Activated CD8-positive, alpha-beta T cell treated with anti-CD3 and anti-CD28 coated beads for 36 hours (primary cell): ENCODE data around the gene EXD2. TPM values are rescaled to one million over a fixed set of nuclear protein-coding genes. Genes with fewer than 3 reads are reported as not detected.

Experiments
- ATAC-seq: fragments of 200-7000 bp; cut with Tn5 transposase; one replicate; pipeline ENCODE4 v1.10.0; 2021; ENCODE audit warnings: mild to moderate bottlenecking, moderate library complexity
- CTCF ChIA-PET: fragments of 350-600 bp; sonication (Branson Sonifier 250); formaldehyde crosslinking; loops from one replicate; lab custom pipeline; 2021; ENCODE audit warnings: antibody characterized with exemption; lab: Charles Lee
- POLR2A ChIA-PET: fragments of 350-600 bp; sonication (Branson Sonifier 250); formaldehyde crosslinking; loops from one replicate; lab custom pipeline; 2021; ENCODE audit warnings: antibody characterized with exemption; lab: Charles Lee
- DNase-seq: peaks from one replicate; pipeline ENCODE4 v3.0.0-alpha.2; 2020
- H3K27ac Mint-ChIP-seq: one replicate; pipeline ENCODE4 v1.8.0; 2021; ENCODE audit warnings: mild to moderate bottlenecking, mixed read lengths
- H3K27me3 Mint-ChIP-seq: one replicate; pipeline ENCODE4 v1.8.0; 2021; ENCODE audit warnings: mixed read lengths
- H3K36me3 Mint-ChIP-seq: one replicate; pipeline ENCODE4 v1.8.0; 2021; ENCODE audit warnings: low read depth, mixed read lengths
- H3K4me1 Mint-ChIP-seq: one replicate; pipeline ENCODE4 v1.8.0; 2021; ENCODE audit warnings: low read depth, mixed read lengths
- H3K4me3 Mint-ChIP-seq: one replicate; pipeline ENCODE4 v1.8.0; 2021; ENCODE audit warnings: mild to moderate bottlenecking, moderate library complexity, mixed read lengths
- H3K9me3 Mint-ChIP-seq: one replicate; pipeline ENCODE4 v1.8.0; 2021; ENCODE audit warnings: mixed read lengths
- CTCF ChIP-seq: fragments of 200-600 bp; IDR thresholded peaks from one replicate; pipeline ENCODE4 v1.8.0; 2022; ENCODE audit warnings: antibody characterized with exemption, mild to moderate bottlenecking
- intact Hi-C: fragments of 100-400 bp; cut with micrococcal nuclease; formaldehyde crosslinking; loops from one replicate; pipeline ENCODE4 v1.10.0; 2022
- total RNA-seq, 2 experiments: library from RNA; stranded (reverse); gene quantifications; one replicate each; pipeline ENCODE4 v1.2.3, GENCODE V29; 2021

EXD2 gene
- total RNA-seq, 2 experiments from 2014 or later = 9.4 to 10.7 TPM

DNA sequence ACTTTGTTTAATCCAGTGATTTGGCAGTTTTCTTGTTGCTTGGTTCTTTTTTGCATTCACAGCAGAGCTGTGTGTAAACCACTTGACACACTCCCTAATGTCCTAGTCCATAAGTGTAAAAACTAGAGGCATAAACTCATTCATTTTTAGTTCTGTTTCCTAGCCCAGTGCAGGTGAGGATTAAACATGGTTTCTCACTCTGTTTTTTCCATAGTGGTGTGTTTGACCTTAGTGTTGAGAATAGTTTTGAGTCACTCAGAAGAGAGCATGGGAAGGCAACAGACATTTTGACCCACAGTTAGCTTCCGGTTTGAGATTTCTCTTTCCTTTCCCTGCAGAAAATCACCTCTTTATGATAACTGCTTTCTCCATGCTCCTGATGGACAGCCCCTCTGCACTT is 44.4 kb downstream of the EXD2 start:
- peaks cover 6% of the 10 kb centered on the region for H3K4me1 Mint-ChIP-seq
- H3K27me3 Mint-ChIP-seq = no peaks in the 10 kb centered on the region
- POLR2A ChIA-PET = interaction anchor here (1.3 kb wide), 1 partner anchor 107 kb away, joined by 3 read pairs; no protein-coding TSS in a partner anchor
- DNase-seq (no peak), ATAC-seq (peak; percentile 37)
- no peak overlapping the region for H3K27ac Mint-ChIP-seq
- no peak for TF ChIP-seq CTCF
- no peak overlapping the region for H3K4me3 Mint-ChIP-seq
- CTCF ChIA-PET = interaction anchor here (1.4 to 2.3 kb wide), 2 partner anchors 82 to 106 kb away, joined by 3 to 5 read pairs; no protein-coding TSS in a partner anchor
- peaks cover 12% of the 10 kb centered on the region for H3K36me3 Mint-ChIP-seq
- no peaks in the 10 kb centered on the region for H3K9me3 Mint-ChIP-seq
- intact Hi-C loops = no loop called here

- DNase-seq = no peak
- H3K9me3 Mint-ChIP-seq = no peaks in the 10 kb centered on the region
- H3K36me3 Mint-ChIP-seq = peaks cover 11% of the 10 kb centered on the region
- ChIA-PET CTCF (interaction anchor here (1.6 kb wide), 1 partner anchor 223 kb away, joined by 5 read pairs; no protein-coding TSS in a partner anchor), POLR2A (no interaction called here)
- H3K27me3 Mint-ChIP-seq = no peaks in the 10 kb centered on the region
- ATAC-seq = no peak
- no peak for TF ChIP-seq CTCF
- H3K27ac Mint-ChIP-seq = no peak overlapping the region
- peaks cover 6% of the 10 kb centered on the region for H3K4me1 Mint-ChIP-seq
- H3K4me3 Mint-ChIP-seq = no peak overlapping the region
- intact Hi-C loops = no loop called here
Measured at GRCh38 chr14:69237142-69237541, 45.8 kb downstream of the EXD2 start.

DNA sequence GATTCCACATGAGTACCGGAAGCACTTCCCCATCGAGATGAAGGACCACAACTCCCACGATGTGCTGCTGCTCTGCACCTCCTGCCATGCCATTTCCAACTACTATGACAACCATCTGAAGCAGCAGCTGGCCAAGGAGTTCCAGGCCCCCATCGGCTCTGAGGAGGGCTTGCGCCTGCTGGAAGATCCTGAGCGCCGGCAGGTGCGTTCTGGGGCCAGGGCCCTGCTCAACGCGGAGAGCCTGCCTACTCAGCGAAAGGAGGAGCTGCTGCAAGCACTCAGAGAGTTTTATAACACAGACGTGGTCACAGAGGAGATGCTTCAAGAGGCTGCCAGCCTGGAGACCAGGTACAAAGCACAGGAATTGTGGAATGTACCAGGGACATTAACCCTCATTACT is 46.3 kb downstream of the EXD2 start:
- ATAC-seq (no peak), DNase-seq (no peak)
- no peak overlapping the region for H3K4me3 Mint-ChIP-seq
- H3K27me3 Mint-ChIP-seq = no peaks in the 10 kb centered on the region
- POLR2A ChIA-PET = no interaction called here
- CTCF ChIA-PET = interaction anchor here (1.6 kb wide), 1 partner anchor 222 kb away, joined by 5 read pairs; no protein-coding TSS in a partner anchor
- no peaks in the 10 kb centered on the region for H3K9me3 Mint-ChIP-seq
- H3K27ac Mint-ChIP-seq = no peak overlapping the region
- peaks cover 9% of the 10 kb centered on the region for H3K36me3 Mint-ChIP-seq
- intact Hi-C loops = no loop called here
- no peak for TF ChIP-seq CTCF
- H3K4me1 Mint-ChIP-seq = peaks cover 6% of the 10 kb centered on the region

DNA sequence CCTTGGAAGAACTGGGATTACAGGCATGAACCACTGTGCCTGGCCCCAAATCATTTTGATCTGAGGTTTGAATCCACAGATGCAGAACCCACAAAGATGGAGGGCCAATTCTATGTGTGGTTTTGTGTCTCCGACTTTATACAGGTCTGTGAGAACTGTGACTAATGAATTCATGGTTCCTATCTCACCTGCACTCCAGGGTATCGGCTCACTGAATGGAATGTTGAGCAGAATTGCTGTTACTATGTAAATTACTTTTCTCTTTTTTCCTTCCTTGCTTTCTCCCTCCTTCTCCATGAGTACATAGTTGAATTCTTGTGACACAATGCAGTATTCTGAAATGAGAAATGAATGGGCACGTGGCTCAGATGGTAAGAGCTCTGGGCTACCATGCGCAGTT is 47.6 kb downstream of the EXD2 start:
- CTCF ChIA-PET = interaction anchor here (1.1 to 1.6 kb wide), 3 partner anchors 110 to 221 kb away, joined by 5 to 7 read pairs (median 5); no protein-coding TSS in a partner anchor
- ATAC-seq = no peak
- H3K9me3 Mint-ChIP-seq = no peaks in the 10 kb centered on the region

More for the DNA sequence above, 47.6 kb downstream of the EXD2 start:
- no peak for DNase-seq
- intact Hi-C loops = no loop called here
- Mint-ChIP-seq H3K27ac (no peak overlapping the region), H3K4me1 (peaks cover 6% of the 10 kb centered on the region), H3K36me3 (peaks cover 9% of the 10 kb centered on the region), H3K4me3 (no peak overlapping the region), H3K27me3 (no peaks in the 10 kb centered on the region)
- no peak for TF ChIP-seq CTCF
- POLR2A ChIA-PET = no interaction called here
